ENCODE results near the gene IL17RA. TPM values are rescaled to one million over a fixed set of nuclear protein-coding genes. Genes with fewer than 3 reads are reported as not detected.
"Not testable (repeated sequence)": the region's sequence is repeated elsewhere in the genome, so short reads cannot be mapped to it uniquely, and the experiment has no call there.

IL17RA gene
- 5.0 TPM for polyA plus RNA-seq (2013, experiment 1 of 2)
- 5.0 TPM for polyA plus RNA-seq (2013, experiment 2 of 2)

DNA sequence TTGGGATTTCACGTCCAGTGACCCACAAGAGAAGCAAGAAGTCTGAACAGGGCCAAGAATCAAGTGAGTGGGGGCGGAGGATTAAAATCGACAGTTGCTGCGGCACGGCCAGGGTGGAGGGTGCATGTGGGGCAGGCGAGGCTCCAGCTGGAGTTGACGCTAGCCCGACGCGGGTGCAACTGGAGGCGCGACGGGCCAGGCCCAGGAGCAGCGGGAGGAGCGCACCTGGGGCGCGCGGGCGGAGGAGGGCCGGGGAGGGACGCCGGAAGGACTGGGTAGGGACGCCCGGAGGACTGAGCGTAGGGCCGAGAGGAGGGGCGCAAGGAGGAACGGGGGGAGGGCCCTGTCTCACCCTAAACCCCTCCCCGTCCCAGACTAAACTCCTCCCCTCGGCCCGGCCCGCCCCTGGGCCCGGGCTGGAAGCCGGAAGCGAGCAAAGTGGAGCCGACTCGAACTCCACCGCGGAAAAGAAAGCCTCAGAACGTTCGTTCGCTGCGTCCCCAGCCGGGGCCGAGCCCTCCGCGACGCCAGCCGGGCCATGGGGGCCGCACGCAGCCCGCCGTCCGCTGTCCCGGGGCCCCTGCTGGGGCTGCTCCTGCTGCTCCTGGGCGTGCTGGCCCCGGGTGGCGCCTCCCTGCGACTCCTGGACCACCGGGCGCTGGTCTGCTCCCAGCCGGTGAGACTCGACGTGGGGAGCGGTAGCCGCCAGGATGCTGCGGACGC, at the start of gene IL17RA:
Gene IL17RA, plus strand, starts transcription at position 447 of the 723 bp plus-strand sequence. Its CDS starts 92 bp downstream, at position 539.
- H3K4ac ChIP-seq (ENCODE audit: low read depth, low read length), result no peak within 1 kb of the TSS
- no peaks in the 10 kb centered on the region for H3K27me3 ChIP-seq (ENCODE audit: insufficient read depth, low read length, poor library complexity)
- DNase-seq, result peak; percentile 95
- peaks cover 2% of the 10 kb centered on the region for H3K79me2 ChIP-seq (ENCODE audit: control insufficient read depth, insufficient read depth, low read length)
- no peaks in the 10 kb centered on the region for H3K4me1 ChIP-seq (ENCODE audit: control insufficient read depth, low read depth, low read length)
- H2AK5ac ChIP-seq (ENCODE audit: low read length), result no peak within 1 kb of the TSS
- peak within 1 kb of the TSS; percentile 72 for H3K18ac ChIP-seq (ENCODE audit: low read length)
- H3K4me3 ChIP-seq (ENCODE audit: low read length), result peak within 1 kb of the TSS; percentile 69
- WGBS (ENCODE audit: extremely low coverage, insufficient coverage, low lambda C conversion rate), result no CpG with 5 or more reads among the region's 68 CpGs
- H3K23ac ChIP-seq (ENCODE audit: low read length), result peak within 1 kb of the TSS; percentile 98
- no peak within 1 kb of the TSS for H2BK5ac ChIP-seq (ENCODE audit: low read length)
- peak within 1 kb of the TSS; percentile 98 for H3K56ac ChIP-seq (ENCODE audit: low read length)
- peak within 1 kb of the TSS; percentile 88 for H4K8ac ChIP-seq (ENCODE audit: low read depth, low read length)
- no peak within 1 kb of the TSS for H2BK15ac ChIP-seq (replicated peaks; ENCODE audit: low read depth)
- H3K4me2 ChIP-seq (ENCODE audit: low read length), result peak within 1 kb of the TSS; percentile 79
- no peak within 1 kb of the TSS for H4K5ac ChIP-seq (ENCODE audit: low read length)
- peak within 1 kb of the TSS; percentile 89 for H3K9ac ChIP-seq (ENCODE audit: low read length)
- no peak within 1 kb of the TSS for H2BK120ac ChIP-seq (ENCODE audit: low read depth, low read length)
- H3K36me3 ChIP-seq (ENCODE audit: control insufficient read depth, insufficient read depth, low read length), result no peaks in the 10 kb centered on the region
- H3K27ac ChIP-seq (ENCODE audit: low read depth, low read length), result peak within 1 kb of the TSS; percentile 77
- peaks cover 5% of the 10 kb centered on the region for H3K79me1 ChIP-seq (ENCODE audit: low read length)

- Histone ChIP-seq H2BK120ac (ENCODE audit: low read depth, low read length) (no peak overlapping the region), H3K27me3 (ENCODE audit: insufficient read depth, low read length, poor library complexity) (no peaks in the 10 kb centered on the region), H2BK15ac (replicated peaks; ENCODE audit: low read depth) (no peak overlapping the region), H3K36me3 (ENCODE audit: control insufficient read depth, insufficient read depth, low read length) (no peaks in the 10 kb centered on the region), H3K4me1 (ENCODE audit: control insufficient read depth, low read depth, low read length) (no peaks in the 10 kb centered on the region), H2BK5ac (ENCODE audit: low read length) (no peak overlapping the region), H3K18ac (ENCODE audit: low read length) (no peak overlapping the region), H3K23ac (ENCODE audit: low read length) (no peak overlapping the region), H3K79me2 (ENCODE audit: control insufficient read depth, insufficient read depth, low read length) (no peaks in the 10 kb centered on the region), H4K5ac (ENCODE audit: low read length) (no peak overlapping the region), H3K9ac (ENCODE audit: low read length) (no peak overlapping the region), H3K4ac (ENCODE audit: low read depth, low read length) (no peak overlapping the region), H3K4me3 (ENCODE audit: low read length) (no peak overlapping the region), H3K79me1 (ENCODE audit: low read length) (no peaks in the 10 kb centered on the region), H3K56ac (ENCODE audit: low read length) (no peak overlapping the region), H2AK5ac (ENCODE audit: low read length) (no peak overlapping the region), H3K27ac (ENCODE audit: low read depth, low read length) (no peak overlapping the region), H3K4me2 (ENCODE audit: low read length) (no peak overlapping the region), H4K8ac (ENCODE audit: low read depth, low read length) (no peak overlapping the region)
- DNase-seq, result no peak
- no CpG with 5 or more reads among the region's 4 CpGs for WGBS (ENCODE audit: extremely low coverage, insufficient coverage, low lambda C conversion rate)
These were observed 49.6 kb upstream of the IL17RA start for GRCh38 chr22:17035246-17035645.

- H3K9ac ChIP-seq (ENCODE audit: low read length); H3K18ac ChIP-seq (ENCODE audit: low read length); H3K4me3 ChIP-seq (ENCODE audit: low read length); H4K8ac ChIP-seq (ENCODE audit: low read depth, low read length); H2BK120ac ChIP-seq (ENCODE audit: low read depth, low read length); H3K79me1 ChIP-seq (ENCODE audit: low read length); H3K4ac ChIP-seq (ENCODE audit: low read depth, low read length); H3K36me3 ChIP-seq (ENCODE audit: control insufficient read depth, insufficient read depth, low read length); DNase-seq; H3K4me2 ChIP-seq (ENCODE audit: low read length); H3K56ac ChIP-seq (ENCODE audit: low read length); H3K23ac ChIP-seq (ENCODE audit: low read length); H2BK5ac ChIP-seq (ENCODE audit: low read length); H3K27ac ChIP-seq (ENCODE audit: low read depth, low read length); H3K79me2 ChIP-seq (ENCODE audit: control insufficient read depth, insufficient read depth, low read length); H2AK5ac ChIP-seq (ENCODE audit: low read length); H2BK15ac ChIP-seq (replicated peaks; ENCODE audit: low read depth); H3K4me1 ChIP-seq (ENCODE audit: control insufficient read depth, low read depth, low read length); H4K5ac ChIP-seq (ENCODE audit: low read length); H3K27me3 ChIP-seq (ENCODE audit: insufficient read depth, low read length, poor library complexity): not testable (repeated sequence)
- WGBS (ENCODE audit: extremely low coverage, insufficient coverage, low lambda C conversion rate), result no CpG with 5 or more reads among the region's 56 CpGs
These were observed 48.6 kb upstream of the IL17RA start for GRCh38 chr22:17035976-17036841.

DNA sequence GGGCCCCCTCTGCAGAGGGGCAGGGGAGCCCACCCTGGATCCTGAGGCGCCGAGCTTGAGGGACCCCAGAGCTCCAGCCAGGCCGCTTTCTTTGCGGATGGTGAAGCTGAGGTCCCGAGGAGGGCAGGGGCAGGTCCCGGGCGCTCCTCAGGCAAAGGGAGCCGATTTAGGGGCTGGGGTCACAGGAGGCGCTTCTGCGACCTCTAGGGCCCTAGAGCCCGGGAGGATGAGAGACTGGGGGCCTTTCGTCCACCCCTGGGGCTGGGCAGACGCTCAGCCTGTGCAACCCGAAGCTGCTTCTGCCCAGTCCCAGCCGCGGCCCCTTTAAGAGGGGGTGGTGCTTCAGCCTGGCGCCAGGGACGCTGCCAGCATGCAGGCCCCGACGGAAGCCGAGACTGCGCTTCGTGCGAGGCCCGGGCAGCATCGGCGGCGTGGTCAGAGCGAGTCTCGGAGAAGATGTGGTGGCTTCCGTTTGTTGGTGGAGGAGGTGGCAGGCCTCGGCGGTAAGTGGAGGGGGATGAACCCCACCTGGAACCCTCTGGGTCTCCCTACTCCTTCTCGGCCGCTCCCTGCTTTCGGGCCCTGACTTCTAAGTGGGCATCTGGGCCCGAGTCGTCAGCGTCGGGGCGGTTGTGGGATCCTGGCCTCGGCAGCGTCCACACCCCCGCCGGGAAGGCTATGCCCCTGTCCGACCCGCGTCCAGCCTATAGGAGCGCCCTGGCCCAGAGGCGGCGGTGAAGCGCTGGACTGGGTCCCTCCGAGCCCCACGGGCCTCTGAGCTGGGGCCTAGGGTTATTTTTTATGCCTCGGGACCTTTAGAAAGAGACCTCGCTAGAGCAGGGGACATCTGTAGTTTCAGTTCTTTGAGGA, 47.7 kb upstream of the IL17RA start:
- H3K27me3 ChIP-seq (ENCODE audit: insufficient read depth, low read length, poor library complexity); H3K4me1 ChIP-seq (ENCODE audit: control insufficient read depth, low read depth, low read length); H2BK5ac ChIP-seq (ENCODE audit: low read length); H3K4me2 ChIP-seq (ENCODE audit: low read length); H3K9ac ChIP-seq (ENCODE audit: low read length); H4K5ac ChIP-seq (ENCODE audit: low read length); H3K79me1 ChIP-seq (ENCODE audit: low read length); H3K36me3 ChIP-seq (ENCODE audit: control insufficient read depth, insufficient read depth, low read length); H4K8ac ChIP-seq (ENCODE audit: low read depth, low read length); H2AK5ac ChIP-seq (ENCODE audit: low read length); H3K18ac ChIP-seq (ENCODE audit: low read length); H3K79me2 ChIP-seq (ENCODE audit: control insufficient read depth, insufficient read depth, low read length); H2BK120ac ChIP-seq (ENCODE audit: low read depth, low read length); H3K23ac ChIP-seq (ENCODE audit: low read length); H2BK15ac ChIP-seq (replicated peaks; ENCODE audit: low read depth); H3K4ac ChIP-seq (ENCODE audit: low read depth, low read length); H3K27ac ChIP-seq (ENCODE audit: low read depth, low read length); H3K4me3 ChIP-seq (ENCODE audit: low read length); DNase-seq: not testable (repeated sequence)
- H3K56ac ChIP-seq (ENCODE audit: low read length), result peak overlapping the region; percentile 10
- WGBS (ENCODE audit: extremely low coverage, insufficient coverage, low lambda C conversion rate), result no CpG with 5 or more reads among the region's 56 CpGs

- Histone ChIP-seq H4K8ac (ENCODE audit: low read depth, low read length) (no peak overlapping the region), H4K5ac (ENCODE audit: low read length) (no peak overlapping the region), H3K4me2 (ENCODE audit: low read length) (no peak overlapping the region), H2BK15ac (replicated peaks; ENCODE audit: low read depth) (no peak overlapping the region), H3K23ac (ENCODE audit: low read length) (no peak overlapping the region), H3K9ac (ENCODE audit: low read length) (no peak overlapping the region), H3K36me3 (ENCODE audit: control insufficient read depth, insufficient read depth, low read length) (no peaks in the 10 kb centered on the region), H3K79me1 (ENCODE audit: low read length) (no peaks in the 10 kb centered on the region), H3K27ac (ENCODE audit: low read depth, low read length) (no peak overlapping the region), H3K79me2 (ENCODE audit: control insufficient read depth, insufficient read depth, low read length) (no peaks in the 10 kb centered on the region), H3K56ac (ENCODE audit: low read length) (no peak overlapping the region), H3K27me3 (ENCODE audit: insufficient read depth, low read length, poor library complexity) (no peaks in the 10 kb centered on the region), H3K4ac (ENCODE audit: low read depth, low read length) (no peak overlapping the region), H2BK120ac (ENCODE audit: low read depth, low read length) (no peak overlapping the region), H2AK5ac (ENCODE audit: low read length) (no peak overlapping the region), H2BK5ac (ENCODE audit: low read length) (no peak overlapping the region), H3K4me3 (ENCODE audit: low read length) (no peak overlapping the region), H3K18ac (ENCODE audit: low read length) (no peak overlapping the region), H3K4me1 (ENCODE audit: control insufficient read depth, low read depth, low read length) (no peaks in the 10 kb centered on the region)
- no peak for DNase-seq
These were observed 41.3 kb upstream of the IL17RA start for GRCh38 chr22:17043521-17043920.

Data from mesendoderm (in vitro differentiated cells).